Measurements from ENCODE around the gene PKP1.

DNA sequence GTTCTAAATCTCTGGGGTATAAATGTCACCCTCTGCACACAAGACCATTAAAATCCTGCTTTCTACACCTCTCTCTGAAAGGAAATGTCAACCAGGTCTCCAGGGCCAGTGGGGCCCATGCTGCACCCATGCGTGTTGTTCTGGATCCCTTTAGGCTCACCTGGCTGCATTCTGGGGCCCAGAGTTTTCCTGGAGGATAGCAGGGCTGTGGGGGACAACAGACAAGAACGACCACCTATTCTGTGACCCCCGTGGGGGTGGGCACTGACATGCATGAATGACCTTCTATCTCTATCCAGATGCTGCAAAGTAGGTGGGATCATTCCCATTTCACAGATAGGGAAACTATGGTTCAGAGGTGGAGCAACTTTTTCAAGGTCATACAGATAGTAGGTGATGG, 52.6 kb downstream of the PKP1 start:
- no peak for TF ChIP-seq EZH2 (IDR thresholded peaks at IDR 0.05; ENCODE audit: low read length)
- TF ChIP-seq CTCF (optimal IDR thresholded peaks at IDR 0.05 in 1 of 3, IDR thresholded peaks at IDR 0.05 in 1 of 3, conservative IDR thresholded peaks at IDR 0.05 in 1 of 3; ENCODE audit: extremely low read depth in 1 of 3, insufficient read depth in 2 of 3, low read length in 3 of 3): no peak
